ENCODE measurements around the gene EVI5.

DNA sequence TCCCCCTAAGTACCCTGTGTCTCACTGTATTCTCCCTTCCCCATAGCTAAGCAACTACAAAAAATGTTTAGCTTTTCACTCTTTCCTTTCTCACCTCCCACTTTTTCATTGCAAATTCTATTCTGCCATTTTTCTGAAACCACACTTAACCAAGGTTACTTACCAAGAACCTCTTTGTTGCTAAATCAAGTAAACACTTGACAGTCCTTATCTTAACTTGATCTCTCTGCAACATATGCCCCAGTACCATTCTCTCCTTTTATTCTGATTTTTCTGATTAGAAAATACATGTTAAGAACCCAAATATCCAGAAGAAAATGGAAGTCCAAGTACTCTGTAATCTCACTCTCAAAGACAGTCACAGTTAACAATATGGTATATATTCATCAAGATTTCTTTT lies 16.0 kb downstream of the EVI5 start:
- no peak for TF ChIP-seq CTCF (IDR thresholded peaks at IDR 0.05; ENCODE audit: insufficient read depth, low read depth, low read length)
- TF ChIP-seq EZH2 (IDR thresholded peaks at IDR 0.05; ENCODE audit: insufficient read depth, low read length), result no peak
